H1 (cell line): ENCODE measurements around the gene PDE4D. TPM values are rescaled to one million over a fixed set of nuclear protein-coding genes. Genes with fewer than 3 reads are reported as not detected.

Experiments
- CTCF ChIA-PET: fragments of 300-600 bp; sonication (Branson Sonifier 250); formaldehyde crosslinking; loops from one replicate; lab custom pipeline; 2021; ENCODE audit not compliant: partially characterized antibody; lab: Charles Lee
- POLR2A ChIA-PET: fragments of 300-600 bp; sonication (Branson Sonifier 250); formaldehyde crosslinking; loops from one replicate; lab custom pipeline; 2021; ENCODE audit warnings: inconsistent platforms; ENCODE audit not compliant: partially characterized antibody; lab: Charles Lee
- DNase-seq, 2 experiments: peaks; one replicate each; pipeline versions ENCODE4 v3.0.0 to v3.0.0-alpha.2; 2010 to 2022; ENCODE audit warnings: low spot score in 2 of 2, low read depth in 1 of 2, mixed read lengths in 1 of 2
- FAIRE-seq: peaks from 2 replicates; lab custom pipeline; 2011; peaks lifted over from hg19 to GRCh38; lab: Jason Lieb, UNC
- H2AFZ ChIP-seq: 2 replicates; pipeline ENCODE4 v1.8.1; 2012; ENCODE audit warnings: low read length, inconsistent platforms
- H2AK5ac ChIP-seq: 2 replicates; pipeline ENCODE4 v1.6.1; 2013; ENCODE audit warnings: low read depth, low read length
- H2BK120ac ChIP-seq: replicated peaks from 2 replicates; pipeline ENCODE3; 2013; ENCODE audit warnings: low read depth, low read length, inconsistent platforms
- H2BK12ac ChIP-seq: 2 replicates; pipeline ENCODE4 v1.6.1; 2013; ENCODE audit warnings: low read depth, low read length
- H2BK15ac ChIP-seq: 2 replicates; pipeline ENCODE4 v1.6.1; 2013; ENCODE audit warnings: low read length
- H2BK20ac ChIP-seq: 2 replicates; pipeline ENCODE4 v1.6.1; 2013; ENCODE audit warnings: low read length
- H2BK5ac ChIP-seq: 2 replicates; pipeline ENCODE4 v1.6.1; 2013; ENCODE audit warnings: low read depth, low read length
- H3K14ac ChIP-seq: 2 replicates; pipeline ENCODE4 v1.6.1; 2013; ENCODE audit warnings: inconsistent platforms; ENCODE audit not compliant: insufficient read length
- H3K18ac ChIP-seq: 2 replicates; pipeline ENCODE4 v1.6.1; 2013; ENCODE audit warnings: low read length; ENCODE audit errors: extremely low read depth
- H3K23ac ChIP-seq: 2 replicates; pipeline ENCODE4 v1.6.1; 2013; ENCODE audit warnings: inconsistent platforms; ENCODE audit not compliant: insufficient read length
- H3K23me2 ChIP-seq: 2 replicates; pipeline ENCODE4 v1.6.1; 2013; ENCODE audit warnings: low read depth, low read length
- H3K27ac ChIP-seq: 2 replicates; pipeline ENCODE4 v1.6.1; 2011; ENCODE audit warnings: low read depth, low read length, inconsistent platforms
- H3K27me3 ChIP-seq, 4 experiments: replicated peaks in 1 of 4; 1 replicate in 1 of 4; 2 replicates in 3 of 4; pipeline versions ENCODE4 v1.6.1 to v1.8.1; 2011 to 2013; ENCODE audit warnings: low read length in 3 of 4, mild to moderate bottlenecking in 3 of 4, inconsistent platforms in 2 of 4, mixed read lengths in 2 of 4, moderate library complexity in 1 of 4; ENCODE audit not compliant: control insufficient read depth in 3 of 4, insufficient read depth in 3 of 4; ENCODE audit errors: extremely low read depth in 1 of 4
- H3K36me3 ChIP-seq, 4 experiments: 2 replicates each; pipeline versions ENCODE4 v1.6.1 to v1.8.1; 2011 to 2013; ENCODE audit warnings: mild to moderate bottlenecking in 4 of 4, low read length in 3 of 4, moderate library complexity in 2 of 4, control low read depth in 1 of 4, inconsistent platforms in 1 of 4; ENCODE audit not compliant: insufficient read depth in 4 of 4, control insufficient read depth in 2 of 4
- H3K4ac ChIP-seq: replicated peaks from 2 replicates; pipeline ENCODE3; 2013; ENCODE audit warnings: low read length, low read depth, mixed read lengths, inconsistent platforms; ENCODE audit not compliant: insufficient read length
- H3K4me1 ChIP-seq, 4 experiments: replicated peaks in 1 of 4; 1 replicate in 1 of 4; 2 replicates in 3 of 4; pipeline versions ENCODE4 v1.6.1 to v1.8.1; 2011 to 2013; ENCODE audit warnings: low read length in 3 of 4, inconsistent platforms in 2 of 4, mixed read lengths in 1 of 4; ENCODE audit not compliant: insufficient read depth in 4 of 4, control insufficient read depth in 3 of 4
- H3K4me2 ChIP-seq, 2 experiments: 2 replicates each; pipeline versions ENCODE4 v1.6.1 to v1.8.1; 2011 to 2013; ENCODE audit warnings: low read depth in 2 of 2, low read length in 2 of 2, control low read depth in 1 of 2, inconsistent platforms in 1 of 2, mild to moderate bottlenecking in 1 of 2; ENCODE audit not compliant: insufficient read depth in 1 of 2
- H3K4me3 ChIP-seq, 4 experiments: fragments of 200-600, 300-600 bp in 1 of 4; sonication (generic), shearing (Covaris generic), sonication (Bioruptor Twin) in 1 of 4; 2 replicates each; pipeline versions ENCODE4 v1.5.1 to v1.8.1; 2011 to 2016; ENCODE audit warnings: low read length in 4 of 4, low read depth in 3 of 4, control low read depth in 2 of 4, inconsistent platforms in 2 of 4, mild to moderate bottlenecking in 2 of 4, mixed read lengths in 1 of 4, moderate library complexity in 1 of 4; ENCODE audit not compliant: insufficient read depth in 2 of 4; ENCODE audit errors: extremely low read depth in 1 of 4
- H3K56ac ChIP-seq: replicated peaks from 2 replicates; pipeline ENCODE3; 2013; ENCODE audit warnings: low read depth, mild to moderate bottlenecking, mixed read lengths, low read length, inconsistent platforms; ENCODE audit not compliant: insufficient read length
- H3K79me1 ChIP-seq: 2 replicates; pipeline ENCODE4 v1.6.1; 2013; ENCODE audit warnings: low read depth, low read length, control low read depth
- H3K79me2 ChIP-seq, 2 experiments: 2 replicates each; pipeline versions ENCODE4 v1.6.1 to v1.8.1; 2012 to 2013; ENCODE audit warnings: low read length in 2 of 2, mild to moderate bottlenecking in 2 of 2, inconsistent platforms in 1 of 2; ENCODE audit not compliant: insufficient read depth in 2 of 2, control insufficient read depth in 1 of 2
- H3K9ac ChIP-seq, 4 experiments: replicated peaks in 1 of 4; 1 replicate in 1 of 4; 2 replicates in 3 of 4; pipeline versions ENCODE4 v1.6.1 to v1.8.1; 2011 to 2013; ENCODE audit warnings: low read depth in 3 of 4, low read length in 3 of 4, control low read depth in 2 of 4, mild to moderate bottlenecking in 2 of 4, moderate library complexity in 2 of 4, inconsistent platforms in 1 of 4; ENCODE audit errors: extremely low read depth in 1 of 4
- H3K9me3 ChIP-seq, 2 experiments: 2 replicates each; pipeline versions ENCODE4 v1.6.1 to v1.8.1; 2012 to 2013; ENCODE audit warnings: mild to moderate bottlenecking in 2 of 2, moderate library complexity in 2 of 2, control low read depth in 1 of 2, inconsistent platforms in 1 of 2, low read depth in 1 of 2, low read length in 1 of 2, mixed read lengths in 1 of 2; ENCODE audit not compliant: insufficient read depth in 2 of 2
- H4K20me1 ChIP-seq, 2 experiments: replicated peaks in 1 of 2; 2 replicates each; pipeline versions ENCODE3 to v1.8.1; 2011 to 2013; ENCODE audit warnings: inconsistent platforms in 2 of 2, low read length in 2 of 2, mild to moderate bottlenecking in 1 of 2; ENCODE audit not compliant: insufficient read depth in 2 of 2, control insufficient read depth in 1 of 2
- H4K5ac ChIP-seq: 2 replicates; pipeline ENCODE4 v1.6.1; 2013; ENCODE audit warnings: low read length, low read depth, mixed read lengths, inconsistent platforms; ENCODE audit not compliant: insufficient read length
- H4K8ac ChIP-seq: 2 replicates; pipeline ENCODE4 v1.8.0; 2013; ENCODE audit warnings: mild to moderate bottlenecking, moderate library complexity, low read length, inconsistent platforms; ENCODE audit not compliant: insufficient read depth; ENCODE audit errors: extremely low read depth
- H4K91ac ChIP-seq: replicated peaks from 2 replicates; pipeline ENCODE3; 2013; ENCODE audit warnings: low read length, mixed read lengths, inconsistent platforms; ENCODE audit not compliant: insufficient read length
- BACH1 ChIP-seq: IDR thresholded peaks from 2 replicates; pipeline ENCODE4 v1.6.1; 2012; ENCODE audit warnings: low read length, improper control_type of control experiment
- CHD1 ChIP-seq: IDR thresholded peaks from 2 replicates; pipeline ENCODE4 v1.6.1; 2012; ENCODE audit warnings: low read depth, low read length, improper control_type of control experiment
- GTF2F1 ChIP-seq: IDR thresholded peaks from 2 replicates; pipeline ENCODE4 v1.6.1; 2012; ENCODE audit warnings: low read depth, low read length, improper control_type of control experiment, borderline replicate concordance
- HDAC6 ChIP-seq: IDR thresholded peaks from one replicate; pipeline ENCODE4 v1.7.1; 2012; ENCODE audit warnings: low read depth, mild to moderate bottlenecking, inconsistent platforms, low read length, moderate library complexity
- POLR2AphosphoS5 ChIP-seq: IDR thresholded peaks from 2 replicates; pipeline ENCODE4 v1.6.1; 2011; ENCODE audit warnings: low read depth, low read length
- RAD21 ChIP-seq, 2 experiments: IDR thresholded peaks in 1 of 2; conservative IDR thresholded peaks in 1 of 2; 2 replicates each; pipeline ENCODE4 v1.6.1; 2011; ENCODE audit warnings: low read depth in 2 of 2, low read length in 2 of 2, improper control_type of control experiment in 1 of 2, inconsistent platforms in 1 of 2, mild to moderate bottlenecking in 1 of 2, moderate library complexity in 1 of 2
- SIN3A ChIP-seq, 2 experiments: IDR thresholded peaks in 1 of 2; conservative IDR thresholded peaks in 1 of 2; 2 replicates each; pipeline ENCODE4 v1.6.1; 2011 to 2012; ENCODE audit warnings: low read length in 2 of 2, improper control_type of control experiment in 1 of 2, low read depth in 1 of 2, mild to moderate bottlenecking in 1 of 2
- SIX5 ChIP-seq: IDR thresholded peaks from 2 replicates; pipeline ENCODE4 v1.6.1; 2011; ENCODE audit warnings: mild to moderate bottlenecking, low read depth, low read length
- SP4 ChIP-seq: IDR thresholded peaks from 2 replicates; pipeline ENCODE4 v1.6.1; 2012; ENCODE audit warnings: low read length, inconsistent platforms
- TAF1 ChIP-seq: IDR thresholded peaks from 2 replicates; pipeline ENCODE4 v1.6.1; 2011; ENCODE audit warnings: mild to moderate bottlenecking, low read depth, low read length
- TAF7 ChIP-seq: optimal IDR thresholded peaks from 2 replicates; pipeline ENCODE3; 2011; ENCODE audit warnings: low read depth, mild to moderate bottlenecking, inconsistent platforms, low read length, moderate library complexity, borderline replicate concordance
- TCF12 ChIP-seq: IDR thresholded peaks from 2 replicates; pipeline ENCODE4 v1.6.1; 2011; ENCODE audit warnings: low read depth, mild to moderate bottlenecking, low read length
- TEAD4 ChIP-seq: IDR thresholded peaks from 2 replicates; pipeline ENCODE4 v1.6.1; 2012; ENCODE audit warnings: low read depth, low read length, inconsistent platforms, mixed read lengths
- ZNF274 ChIP-seq: IDR thresholded peaks from 2 replicates; pipeline ENCODE4 v1.7.0; 2012; ENCODE audit warnings: low read length, borderline replicate concordance; ENCODE audit errors: extremely low read depth
- WGBS, 2 experiments: shearing (Covaris generic) in 1 of 2; methylation state at CpG; one replicate each; pipeline versions ENCODE4 v1.1.6 to v1.1.7; 2013 to 2015; ENCODE audit warnings: low lambda C conversion rate in 2 of 2, mixed read lengths in 2 of 2, inconsistent platforms in 1 of 2, low coverage in 1 of 2, missing lambda C conversion rate in 1 of 2; ENCODE audit not compliant: insufficient replicate concordance in 2 of 2, insufficient coverage in 1 of 2, insufficient read length in 1 of 2; ENCODE audit errors: extremely low coverage in 1 of 2, missing lambda C conversion rate in 1 of 2; 5-methylcytosine and 5-hydroxymethylcytosine counted together
- polyA plus RNA-seq, 7 experiments: library from polyadenylated mRNA; depleted of rRNA in 3 of 7; stranded (reverse) in 5 of 7; unstranded in 2 of 7; fragments of >200 nt in 5 of 7; fragments of 200-250 nt in 2 of 7; gene quantifications; 1 replicate in 5 of 7; 2 replicates in 1 of 7; 4 replicates in 1 of 7; pipeline versions ENCODE4 v1.2.1 to v1.2.3, GENCODE V29; 2011 to 2013; ENCODE audit warnings: missing spikeins in 2 of 7, mixed read lengths in 2 of 7
- total RNA-seq: library from RNA; stranded (reverse); fragmentation: NEBNext Ultra II Directional; extraction: Animal tissue kit (Norgen Biotek cat#: 25700); gene quantifications from 2 replicates; pipeline ENCODE4 v1.2.1, GENCODE V29; 2021

The PDE4D gene
- total and polyA plus RNA-seq, 2 of the 8 experiments (the other 6 are each of a cell fraction or from before 2014, with no cell fraction given), result 2.3 to 3.7 TPM

DNA sequence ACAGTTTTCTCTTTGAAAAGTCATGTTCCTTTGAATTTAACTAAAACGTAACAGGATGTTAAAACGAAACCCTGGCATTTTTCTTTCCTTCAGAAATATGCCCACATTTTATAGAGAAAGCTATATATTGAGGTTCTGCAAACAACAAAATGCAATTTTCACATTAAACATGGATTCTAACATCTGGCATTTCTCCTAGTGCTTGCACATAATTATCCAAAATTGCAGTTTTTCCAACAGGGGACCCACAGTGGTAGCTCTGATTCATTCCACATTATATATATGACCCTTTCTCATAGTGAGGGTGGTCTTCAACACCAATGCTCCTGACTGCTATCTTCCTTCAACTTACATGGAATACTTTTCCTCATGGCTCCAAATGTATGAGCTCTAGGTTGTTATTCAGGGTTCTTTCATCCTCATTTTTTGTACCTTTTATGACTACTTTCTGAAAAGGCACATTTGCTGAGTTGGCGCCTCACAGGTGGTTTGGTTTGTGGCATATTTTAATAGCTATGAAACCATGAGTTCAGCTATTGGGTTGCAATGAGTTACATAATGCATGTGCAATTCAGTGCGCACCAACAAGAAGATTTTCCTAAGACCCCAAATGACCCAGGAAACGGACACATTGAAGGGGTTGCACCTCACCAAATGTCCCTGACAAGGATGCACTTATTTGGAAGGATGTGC lies 758.9 kb downstream of the PDE4D start:
- no peak overlapping the region for H2BK120ac ChIP-seq
- ChIA-PET POLR2A (no interaction called here), CTCF (interaction anchor here (0.7 to 2.7 kb wide), 8 partner anchors 10 to 248 kb away, joined by 3 to 14 read pairs (median 4); no protein-coding TSS in a partner anchor)
- H3K23ac ChIP-seq, result no peak overlapping the region
- no peak overlapping the region for H3K4me2 ChIP-seq
- FAIRE-seq (no peak), DNase-seq (no peak)
- H2BK5ac ChIP-seq, result no peak overlapping the region
- H3K36me3 ChIP-seq, result no peaks in the 10 kb centered on the region
- H3K9me3 ChIP-seq, result no peaks in the 10 kb centered on the region
- H3K4me1 ChIP-seq, result peaks cover 0 to 4% (median 1%) of the 10 kb centered on the region in 4 experiments; a peak in 2 of 7 replicates
- no peak overlapping the region for H2AFZ ChIP-seq
- H3K56ac ChIP-seq, result no peak overlapping the region
- WGBS, 2 experiments, result 85% methylated on average over 5 of the region's 5 CpGs; no CpG with 5 or more reads in 1 of the 2 experiments
- H2BK20ac ChIP-seq, result no peak overlapping the region
- H3K27ac ChIP-seq, result no peak overlapping the region
- H4K8ac ChIP-seq, result no peak overlapping the region
- no peak overlapping the region for H3K4me3 ChIP-seq
- H2AK5ac ChIP-seq, result no peak overlapping the region
- H4K20me1 ChIP-seq, result no peaks in the 10 kb centered on the region
- H3K27me3 ChIP-seq, result no peaks in the 10 kb centered on the region
- no peak overlapping the region for H2BK15ac ChIP-seq
- no peaks in the 10 kb centered on the region for H3K79me1 ChIP-seq
- no peak overlapping the region for H4K91ac ChIP-seq
- no peaks in the 10 kb centered on the region; the same call in 1 of the 2 replicates for H3K23me2 ChIP-seq
- no peaks in the 10 kb centered on the region for H3K79me2 ChIP-seq
- H3K9ac ChIP-seq, result no peak overlapping the region
- H3K18ac ChIP-seq, result no peak overlapping the region
- no peak overlapping the region for H2BK12ac ChIP-seq
- no peak overlapping the region for H3K14ac ChIP-seq
- no peak overlapping the region for H4K5ac ChIP-seq
- H3K4ac ChIP-seq, result no peak overlapping the region
- TF ChIP-seq TEAD4 (no peak), TAF1 (no peak), SIX5 (no peak), GTF2F1 (no peak), TAF7 (no peak), BACH1 (no peak), SIN3A (conservative IDR thresholded peaks at IDR 0.05 in 1 of 2, IDR thresholded peaks at IDR 0.05 in 1 of 2; ENCODE audit: low read depth in 1 of 2, low read length in 2 of 2) (no peak), RAD21 (IDR thresholded peaks at IDR 0.05 in 1 of 2, conservative IDR thresholded peaks at IDR 0.05 in 1 of 2; ENCODE audit: low read depth in 2 of 2, low read length in 2 of 2) (no peak), ZNF274 (no peak), HDAC6 (no peak), SP4 (no peak), CHD1 (no peak), POLR2AphosphoS5 (no peak), TCF12 (no peak)
